ENCODE data around the gene APOBEC2.
"Not testable (repeated sequence)": the region's sequence is repeated elsewhere in the genome, so short reads cannot be mapped to it uniquely, and the experiment has no call there.

Gene APOBEC2

DNA sequence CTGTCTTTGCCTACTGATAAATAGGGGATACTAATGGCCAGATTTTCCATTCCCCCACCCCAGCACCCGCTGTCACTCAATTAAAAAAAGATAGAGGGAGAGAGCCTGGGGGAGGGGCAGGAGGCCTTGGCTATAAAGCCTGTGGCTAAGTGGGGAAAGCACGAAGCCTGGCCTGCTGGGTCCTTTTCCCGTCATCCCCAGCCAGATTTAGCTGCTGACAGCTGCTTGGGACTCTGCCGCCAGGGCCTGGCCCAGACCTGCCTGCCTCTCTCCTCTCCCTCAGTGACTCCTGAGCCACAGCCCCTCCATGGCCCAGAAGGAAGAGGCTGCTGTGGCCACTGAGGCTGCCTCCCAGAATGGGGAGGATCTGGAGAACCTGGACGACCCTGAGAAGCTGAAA lies at the start of gene APOBEC2:
TSS of gene APOBEC2 (plus strand) at position 162 of the 400 bp plus-strand sequence. CDS start at position 308, 146 bp downstream.
- DNase-seq (ENCODE audit: low read depth in 2 of 2, low spot score in 1 of 2) = no peak

DNA sequence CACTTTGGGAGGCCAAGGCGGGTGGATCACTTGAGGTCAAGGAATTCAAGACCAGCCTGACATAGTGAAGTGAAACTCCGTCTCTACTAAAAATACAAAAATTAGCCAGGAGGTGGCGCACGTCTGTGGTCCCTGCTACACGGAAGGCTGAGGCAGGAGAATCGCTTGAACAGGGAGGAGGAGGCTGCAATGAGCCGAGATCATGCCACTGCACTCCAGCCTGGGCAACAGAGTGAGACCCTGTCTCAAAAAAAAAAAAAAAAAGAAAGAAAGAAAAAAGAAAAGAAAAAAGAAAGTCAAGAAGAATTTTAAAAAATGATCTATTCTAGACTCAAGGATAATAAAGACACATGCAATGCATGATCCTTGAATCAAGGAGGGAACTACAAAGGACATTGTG lies 46.8 kb upstream of the APOBEC2 start:
- DNase-seq (ENCODE audit: low read depth in 2 of 2, low spot score in 1 of 2) = peak in 1 of 2 donors; percentile 17

DNA sequence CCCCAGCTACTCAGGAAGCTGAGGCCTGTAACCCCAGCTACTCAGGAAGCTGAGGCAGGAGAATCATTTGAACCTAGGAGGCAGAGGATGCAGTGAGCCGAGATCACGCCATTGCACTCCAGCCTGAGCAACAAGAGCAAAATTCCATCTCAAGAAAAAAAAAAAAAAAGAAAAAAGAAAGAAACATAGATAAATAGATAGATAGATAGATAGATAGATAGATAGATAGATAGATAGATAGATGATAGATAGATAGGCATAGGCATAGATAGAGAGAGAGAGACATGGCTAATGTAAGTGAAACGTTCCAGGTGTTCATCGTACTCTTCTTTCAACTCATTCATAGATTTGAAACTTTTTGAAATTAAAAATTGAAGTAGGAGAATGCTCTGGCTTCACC lies 46.0 kb upstream of the APOBEC2 start:
- not testable (repeated sequence) for DNase-seq (ENCODE audit: low read depth in 2 of 2, low spot score in 1 of 2)

DNA sequence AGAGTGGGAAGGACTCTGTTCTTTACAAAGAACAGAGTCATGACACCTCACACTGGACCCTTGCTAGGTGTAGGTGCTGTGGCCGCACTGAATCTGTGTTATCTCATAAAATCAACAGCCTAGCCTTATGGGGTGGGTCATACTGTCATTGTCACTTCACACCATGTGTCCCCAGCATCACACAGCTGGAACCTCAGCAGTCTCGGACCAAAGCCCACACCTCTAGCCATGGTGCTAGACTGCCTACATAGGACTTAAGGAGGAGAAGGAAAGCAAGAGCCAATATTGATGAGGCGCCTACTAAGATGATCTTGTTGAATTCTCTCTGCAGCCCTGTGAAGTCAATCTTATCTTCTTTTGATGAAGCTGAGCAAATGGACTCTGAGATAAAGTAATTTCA lies 45.0 kb upstream of the APOBEC2 start:
- DNase-seq (ENCODE audit: low read depth in 2 of 2, low spot score in 1 of 2) = no peak

DNA sequence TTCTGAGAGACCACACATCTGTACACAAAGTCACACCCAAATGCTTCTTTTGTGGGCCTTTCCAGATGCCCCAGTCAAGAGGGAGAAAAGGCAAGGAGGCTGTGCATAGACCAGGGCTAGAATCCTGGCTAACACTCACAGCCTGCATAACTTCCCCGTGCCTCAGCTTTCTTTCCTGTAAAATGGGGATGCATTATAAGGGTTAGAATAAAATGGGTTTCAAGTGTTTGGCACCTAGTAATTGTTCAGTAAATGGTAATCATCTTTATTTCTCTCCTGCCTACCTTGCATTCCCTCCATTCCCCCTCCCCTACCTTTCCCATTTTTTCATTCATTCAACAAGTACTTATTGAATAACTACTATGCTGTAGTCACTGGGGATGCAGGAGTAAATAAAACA lies 43.3 kb upstream of the APOBEC2 start:
- DNase-seq (ENCODE audit: low read depth in 2 of 2, low spot score in 1 of 2) = no peak

DNA sequence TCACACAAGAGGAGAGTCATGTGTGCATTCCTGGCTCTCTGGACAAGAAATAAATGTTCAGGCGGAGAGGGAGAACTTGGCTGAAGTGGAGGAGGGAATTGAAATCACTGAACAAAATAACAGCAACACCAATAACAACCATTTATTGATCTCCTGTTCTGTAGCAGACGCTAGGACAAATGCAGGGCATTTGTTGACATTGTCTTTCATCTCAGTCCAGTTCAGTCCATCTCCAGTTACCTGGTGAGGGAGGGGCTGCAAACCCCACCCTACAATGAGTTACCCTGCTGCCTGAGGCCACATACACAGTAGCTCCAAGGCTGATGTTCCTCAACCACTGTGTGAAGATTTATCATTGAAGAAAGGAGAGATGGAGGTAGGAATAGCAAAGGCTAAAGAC lies 41.3 kb upstream of the APOBEC2 start:
- no peak for DNase-seq (ENCODE audit: low read depth in 2 of 2, low spot score in 1 of 2)

DNA sequence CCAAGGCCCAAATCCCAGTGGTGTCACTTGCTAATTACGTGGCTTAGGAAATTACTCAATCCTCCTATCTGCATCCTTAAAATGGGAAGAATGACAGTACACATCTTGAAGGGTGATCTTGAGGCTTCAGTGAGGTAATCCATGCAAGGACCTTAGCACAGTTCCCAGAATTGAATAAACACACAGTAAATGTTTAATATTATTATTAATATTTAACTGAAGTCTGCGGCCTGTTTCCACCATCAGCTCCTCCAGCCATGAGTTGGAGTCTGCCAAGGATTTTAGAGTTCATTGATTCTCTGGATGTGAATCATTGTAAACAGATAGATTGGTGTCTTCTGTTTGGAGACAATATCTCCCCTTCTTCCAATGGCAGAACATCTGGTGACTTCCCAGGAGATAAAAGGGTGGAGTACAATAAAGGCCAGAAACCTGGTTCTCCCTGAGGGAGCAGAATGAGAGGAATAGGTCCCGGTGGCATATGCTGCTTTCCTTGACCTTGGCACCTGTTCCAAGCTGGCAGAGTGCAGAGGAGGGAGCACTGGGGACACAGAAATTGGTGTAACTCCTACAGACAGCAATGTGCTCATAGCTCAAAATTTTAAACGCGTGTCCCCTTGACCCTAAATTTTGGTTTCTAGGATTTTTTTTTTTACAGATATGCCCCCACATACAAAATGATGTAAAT lies 39.4 kb upstream of the APOBEC2 start:
- DNase-seq (ENCODE audit: low read depth in 2 of 2, low spot score in 1 of 2) = no peak

DNA sequence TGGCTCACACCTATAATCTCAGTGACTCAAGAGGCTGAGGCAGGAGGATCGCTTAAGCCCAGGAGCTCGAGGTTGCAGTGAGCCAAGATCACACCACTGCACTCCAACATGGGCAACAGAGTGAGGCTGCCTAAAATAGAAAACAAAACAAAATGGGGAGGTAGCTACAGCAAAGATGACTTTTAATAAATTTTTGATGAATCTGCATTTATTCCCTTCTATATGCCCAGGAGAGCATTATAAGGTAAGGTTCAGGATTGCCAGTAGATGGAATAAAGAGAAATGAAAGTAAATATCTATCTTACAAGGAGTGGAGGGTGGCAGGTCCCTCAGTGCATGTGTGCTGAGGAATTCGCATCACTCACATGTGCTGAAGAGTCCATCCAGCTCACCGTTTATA lies 38.2 kb upstream of the APOBEC2 start:
- no peak for DNase-seq (ENCODE audit: low read depth in 2 of 2, low spot score in 1 of 2)

DNA sequence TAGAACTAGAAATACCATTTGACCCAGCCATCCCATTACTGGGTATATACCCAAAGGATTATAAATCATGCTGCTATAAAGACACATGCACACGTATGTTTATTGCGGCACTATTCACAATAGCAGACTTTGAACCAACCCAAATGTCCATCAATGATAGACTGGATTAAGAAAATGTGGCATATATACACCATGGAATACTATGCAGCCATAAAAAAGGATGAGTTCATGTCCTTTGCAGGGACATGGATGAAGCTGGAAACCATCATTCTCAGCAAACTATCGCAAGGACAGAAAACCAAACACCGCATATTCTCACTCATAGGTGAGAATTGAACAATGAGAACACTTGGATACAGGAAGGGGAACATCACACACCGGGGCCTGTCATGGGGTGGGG lies 37.1 kb upstream of the APOBEC2 start:
- not testable (repeated sequence) for DNase-seq (ENCODE audit: low read depth in 2 of 2, low spot score in 1 of 2)

DNA sequence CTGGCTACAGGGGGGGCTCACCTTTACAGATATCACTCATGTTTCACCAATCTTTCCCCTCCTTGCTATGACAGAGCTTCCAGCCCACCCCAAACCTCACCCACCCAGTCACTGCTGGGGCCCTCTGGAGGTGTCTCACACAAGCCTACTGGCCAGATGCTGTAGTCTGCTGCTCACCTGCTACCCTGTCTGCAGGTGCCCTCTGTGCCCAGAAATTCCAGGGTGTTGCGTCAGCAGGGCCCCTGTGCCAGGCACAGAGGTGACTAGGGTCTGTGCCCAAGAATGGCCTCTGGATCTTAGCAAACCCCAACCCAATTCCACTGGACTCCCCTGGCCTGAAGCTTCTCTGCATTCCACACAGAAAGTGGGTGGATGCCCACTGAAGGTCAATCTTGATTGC lies 35.3 kb upstream of the APOBEC2 start:
- DNase-seq (ENCODE audit: low read depth in 2 of 2, low spot score in 1 of 2) = no peak

DNA sequence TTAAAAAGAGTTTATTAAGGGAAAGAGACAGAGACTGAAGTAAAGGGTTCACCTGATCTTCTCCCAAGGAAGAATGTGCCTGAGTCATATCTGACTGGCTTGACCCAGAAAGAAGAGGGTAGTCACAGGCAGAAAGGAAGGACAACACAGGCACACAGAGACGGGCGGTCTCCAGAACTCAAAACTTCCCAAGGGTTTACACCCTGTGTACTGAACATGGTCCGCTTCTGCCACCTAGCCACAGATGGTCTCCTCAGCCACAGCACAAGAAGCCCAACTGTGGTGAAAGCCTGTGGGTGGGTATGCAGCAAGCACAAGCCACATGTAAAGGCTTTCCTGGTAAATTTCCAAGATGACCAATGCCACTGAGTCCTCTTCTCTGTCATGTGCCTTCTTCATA lies 31.2 kb upstream of the APOBEC2 start:
- DNase-seq (ENCODE audit: low read depth in 2 of 2, low spot score in 1 of 2) = no peak

DNA sequence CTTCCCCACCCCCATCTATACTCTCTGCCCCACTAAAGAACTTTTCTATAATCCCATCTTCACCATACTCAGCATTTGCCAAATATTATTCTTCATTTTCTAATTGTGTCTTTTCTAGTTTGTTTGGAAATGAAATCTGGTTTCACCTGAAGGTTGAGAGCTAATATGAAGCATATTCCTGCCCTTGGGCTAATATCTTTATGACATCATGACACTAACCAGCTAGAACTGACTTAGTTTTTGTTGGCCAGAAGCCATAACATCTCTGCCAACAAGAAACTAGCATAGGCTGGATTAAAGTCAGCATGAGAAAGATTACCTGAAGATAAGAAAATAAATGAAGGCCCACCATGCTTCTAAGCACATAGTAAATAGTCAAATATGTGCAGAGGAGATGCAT lies 30.7 kb upstream of the APOBEC2 start:
- DNase-seq (ENCODE audit: low read depth in 2 of 2, low spot score in 1 of 2) = no peak

DNA sequence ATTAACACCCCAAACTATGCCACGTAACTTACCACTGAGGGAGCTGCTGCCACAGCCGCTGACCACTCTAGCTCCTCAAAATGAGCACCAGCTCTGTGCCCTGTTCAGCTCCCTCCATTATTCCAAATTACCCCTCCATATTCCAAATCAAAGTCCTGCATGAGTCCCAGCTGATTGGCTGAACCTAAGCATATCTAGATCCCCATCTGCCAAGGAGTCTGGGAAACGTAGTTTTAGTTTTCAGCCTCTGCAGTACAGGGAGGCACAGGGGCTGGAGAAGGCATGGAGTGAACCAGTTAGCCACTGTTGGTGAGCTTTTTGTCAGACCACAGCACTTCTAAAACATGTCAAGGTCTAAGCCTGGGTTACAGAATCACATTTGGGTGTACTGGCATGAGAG lies 29.9 kb upstream of the APOBEC2 start:
- DNase-seq (ENCODE audit: low read depth in 2 of 2, low spot score in 1 of 2) = no peak

DNA sequence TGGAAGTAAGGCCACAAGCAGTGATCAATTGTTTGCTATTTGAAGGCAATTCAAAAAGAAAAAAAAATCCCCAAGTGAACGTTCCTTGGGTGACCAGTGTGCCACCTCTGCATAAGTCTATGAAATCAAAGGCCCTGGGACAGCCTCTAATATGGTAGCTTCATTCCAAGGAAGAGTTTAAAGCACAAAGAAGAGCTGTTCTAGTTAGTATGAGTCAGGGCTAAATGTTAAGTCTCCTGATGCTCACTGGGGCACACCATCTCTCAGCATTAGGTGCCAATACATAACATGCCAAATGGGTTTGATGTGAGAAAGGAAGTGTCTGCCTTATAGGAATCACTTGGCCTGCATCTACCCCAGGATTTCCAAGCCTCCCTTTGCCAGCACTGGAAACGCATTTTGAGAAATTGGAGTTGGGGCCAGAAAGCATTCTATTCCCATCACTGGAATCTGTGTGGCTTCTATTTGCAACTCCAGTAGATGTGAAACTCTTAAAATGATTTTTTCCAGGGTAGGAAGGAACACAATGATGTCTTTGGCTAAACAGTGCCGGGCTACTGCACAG lies 27.0 kb upstream of the APOBEC2 start:
- no peak for DNase-seq (ENCODE audit: low read depth in 2 of 2, low spot score in 1 of 2)

DNA sequence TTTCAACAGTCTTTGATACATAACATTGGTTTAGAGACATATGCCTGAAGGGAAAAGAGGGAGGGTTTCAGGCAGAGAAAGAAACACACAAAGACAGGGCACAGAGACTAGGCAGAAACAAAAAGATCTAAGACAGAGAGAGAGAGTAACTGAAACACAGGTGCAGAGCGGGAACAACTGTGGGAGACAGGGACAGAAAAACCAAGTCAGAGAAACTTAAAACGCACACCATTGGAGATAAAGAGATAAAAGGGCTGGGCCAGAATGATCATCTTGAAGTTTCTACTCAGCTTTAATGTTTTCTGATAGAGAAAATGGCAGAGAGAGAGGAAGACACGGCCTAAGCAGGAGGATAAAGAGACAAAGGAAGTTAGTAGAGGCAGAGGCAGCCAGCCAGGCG lies 25.8 kb upstream of the APOBEC2 start:
- no peak for DNase-seq (ENCODE audit: low read depth in 2 of 2, low spot score in 1 of 2)

DNA sequence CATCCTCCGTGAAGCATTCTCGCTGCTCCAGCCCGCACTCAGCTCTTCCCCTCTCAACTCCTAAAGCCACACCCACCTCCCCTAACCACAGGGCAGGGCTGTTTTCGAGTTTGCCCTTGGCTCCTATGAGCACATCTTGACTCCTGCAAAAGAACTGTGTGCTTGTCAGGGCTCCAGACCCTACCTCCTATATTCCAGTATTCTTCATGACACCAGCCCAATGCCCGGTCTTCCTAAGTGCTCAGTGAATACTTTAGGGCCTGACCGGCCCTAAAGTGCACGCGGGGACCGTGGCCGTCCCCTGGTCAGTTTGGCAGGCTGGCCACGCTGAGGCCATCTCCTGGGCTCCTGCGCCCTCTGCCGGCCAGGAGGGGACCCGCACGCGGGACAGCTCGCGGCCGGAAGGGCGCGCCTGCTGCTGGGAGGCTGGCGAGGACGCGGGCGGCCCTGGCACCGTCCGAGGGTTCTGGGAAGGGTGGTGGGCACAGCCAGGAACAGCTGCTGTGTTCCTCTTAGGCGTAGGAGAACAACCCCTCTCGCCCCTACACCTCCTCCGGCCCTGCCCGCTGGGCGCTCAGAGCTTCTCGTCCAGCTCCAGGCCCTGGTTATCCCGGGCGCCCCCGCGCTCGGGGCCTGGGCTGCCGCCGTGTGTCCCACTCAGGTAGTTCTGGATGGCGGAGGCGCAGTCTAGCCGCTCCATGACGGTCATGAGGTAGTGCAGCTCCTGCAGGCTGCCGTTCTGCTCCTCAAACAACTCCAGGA lies 25.0 kb upstream of the APOBEC2 start:
- peak; percentile 20 to 44 for DNase-seq (ENCODE audit: low read depth in 2 of 2, low spot score in 1 of 2)

DNA sequence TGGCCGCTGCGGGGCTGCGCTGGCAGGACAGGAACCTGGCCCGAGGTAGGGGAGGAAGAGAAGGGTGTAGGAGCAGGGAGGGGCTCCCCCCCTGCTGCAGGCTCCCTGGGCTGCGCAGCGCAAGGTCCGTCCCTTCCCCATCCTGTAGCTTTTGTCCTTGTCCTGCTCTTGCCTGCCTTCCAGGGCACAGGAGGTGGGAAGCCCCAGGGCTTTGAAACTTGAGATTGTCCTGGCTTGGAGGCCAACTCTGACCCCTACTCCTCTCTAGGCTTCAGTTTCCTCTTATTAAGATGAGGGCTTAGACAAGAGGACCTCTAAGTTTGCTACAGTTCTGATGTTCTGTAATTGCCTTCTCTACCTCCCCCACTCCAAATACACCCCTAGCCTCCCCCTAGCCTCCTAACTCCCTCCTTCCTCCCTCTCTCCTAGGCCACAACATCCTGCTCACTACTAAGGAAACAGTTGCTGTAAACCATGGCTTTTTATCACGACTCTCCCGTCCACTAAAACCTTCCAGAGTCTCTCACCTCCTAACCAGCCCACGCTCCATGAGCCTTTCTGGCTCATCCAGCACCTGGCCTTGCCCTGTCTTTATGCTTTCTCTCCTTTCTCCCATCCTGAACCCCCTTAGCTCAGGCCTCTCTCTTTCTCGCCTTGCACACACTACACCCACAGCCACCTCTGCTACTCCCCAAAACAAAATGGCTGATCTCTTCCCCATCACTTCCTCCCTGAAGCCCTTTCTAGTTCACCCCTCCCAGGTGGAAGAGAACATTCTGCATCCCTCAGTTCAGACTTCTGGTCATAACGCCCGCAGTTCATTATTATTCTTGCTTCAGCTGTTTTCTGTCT lies 24.2 kb upstream of the APOBEC2 start:
- no peak for DNase-seq (ENCODE audit: low read depth in 2 of 2, low spot score in 1 of 2)

DNA sequence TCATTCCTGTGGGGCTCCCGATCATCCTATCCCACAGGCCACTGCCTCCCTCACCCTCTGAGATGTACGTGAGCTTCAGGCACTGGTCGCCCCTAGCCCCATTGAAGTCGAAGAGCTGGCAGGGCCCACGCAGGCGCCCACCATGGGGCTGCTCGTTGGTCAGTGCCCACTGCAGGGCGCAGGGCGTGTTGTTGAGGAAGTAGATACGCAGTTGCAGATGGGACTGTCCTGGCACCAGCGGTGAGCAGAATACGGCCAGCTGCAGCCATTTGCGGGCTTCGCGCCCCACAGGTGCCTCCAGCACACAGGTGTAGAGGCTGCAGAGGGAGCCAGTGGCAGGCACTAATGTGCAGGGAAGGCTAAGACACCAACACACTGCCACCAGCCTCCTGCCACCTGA lies 20.2 kb upstream of the APOBEC2 start:
- DNase-seq (ENCODE audit: low read depth in 2 of 2, low spot score in 1 of 2) = no peak

DNA sequence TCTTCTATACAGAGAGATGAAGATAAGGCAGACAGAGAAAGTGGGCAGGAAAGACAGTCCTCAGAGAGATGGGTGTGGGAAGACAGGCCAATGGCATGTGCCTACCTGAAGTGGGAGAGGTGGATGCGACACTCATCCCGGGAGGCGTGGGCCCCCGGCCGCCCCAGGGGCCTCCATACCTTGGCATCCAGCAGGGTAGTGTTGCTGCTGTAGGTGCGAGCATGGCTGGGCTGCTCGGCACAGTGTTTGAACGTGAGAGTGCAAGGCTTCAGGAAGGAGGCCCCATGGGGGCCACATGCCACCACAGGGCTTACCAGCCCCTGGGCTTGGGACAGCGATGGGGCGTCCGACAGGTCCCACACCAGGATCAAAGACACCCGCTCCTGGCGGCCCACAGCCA lies 19.2 kb upstream of the APOBEC2 start:
- no peak for DNase-seq (ENCODE audit: low read depth in 2 of 2, low spot score in 1 of 2)

DNA sequence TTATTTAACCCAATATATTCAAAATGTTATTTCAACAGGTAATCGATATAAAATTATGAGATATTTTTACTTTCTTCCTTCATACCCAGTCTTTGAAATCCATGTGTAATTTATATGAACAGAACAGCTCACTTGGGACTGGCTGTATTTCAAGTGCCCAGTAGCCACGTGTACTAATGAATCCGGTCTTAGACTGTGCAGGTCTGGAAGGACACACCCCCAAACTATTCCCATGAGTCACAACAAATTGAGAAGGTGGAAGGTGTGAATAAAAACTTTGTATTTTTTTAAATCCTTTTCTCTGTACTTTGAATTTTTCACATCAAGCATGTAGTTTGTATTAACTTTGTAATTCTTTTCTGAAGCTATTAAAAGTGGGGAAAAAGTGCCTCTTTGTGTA lies 16.8 kb upstream of the APOBEC2 start:
- no peak for DNase-seq (ENCODE audit: low read depth in 2 of 2, low spot score in 1 of 2)

DNA sequence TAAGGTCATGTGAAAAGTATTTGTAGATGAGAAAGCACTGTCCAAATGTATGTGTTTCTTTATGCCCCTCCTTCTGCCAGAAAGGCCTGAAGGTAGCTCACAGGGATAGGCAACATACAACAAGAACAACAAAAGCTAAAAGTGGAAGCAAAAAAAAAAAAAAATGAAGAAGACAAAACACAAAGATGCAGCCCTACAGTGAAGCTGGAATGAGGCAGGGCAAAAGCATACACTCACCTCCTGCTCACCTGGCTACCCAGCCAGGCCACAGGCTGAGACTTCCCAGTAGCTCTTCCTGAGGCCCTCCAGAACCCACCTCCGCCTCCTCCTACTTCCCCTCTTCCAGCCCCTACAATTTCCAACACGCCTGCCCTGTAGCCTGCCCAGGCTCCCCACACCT lies 16.4 kb upstream of the APOBEC2 start:
- no peak for DNase-seq (ENCODE audit: low read depth in 2 of 2, low spot score in 1 of 2)

Data from stimulated activated CD8-positive, alpha-beta memory T cell treated with anti-CD3 and anti-CD28 coated beads, Interleukin-4, amount 100 ng/mL, for 4 hours (primary cell).